Measurements from ENCODE around the gene ALX3. TPM values are rescaled to one million over a fixed set of nuclear protein-coding genes. Genes with fewer than 3 reads are reported as not detected.
"Not testable (repeated sequence)": the region's sequence is repeated elsewhere in the genome, so short reads cannot be mapped to it uniquely, and the experiment has no call there.

Gene ALX3
- polyA plus RNA-seq, 1 donor, result not detected

GRCh38 chr1:110081061-110081460 lies 10.6 kb upstream of the ALX3 start:
- Histone ChIP-seq H3K27ac (ENCODE audit: low read length) (no peak overlapping the region), H3K4me1 (ENCODE audit: control insufficient read depth, insufficient read depth, low read length) (peaks cover 8% of the 10 kb centered on the region), H3K27me3 (ENCODE audit: control insufficient read depth, insufficient read depth, low read length) (peaks cover 68% of the 10 kb centered on the region), H3K9me3 (ENCODE audit: control insufficient read depth, low read depth, low read length) (peaks cover 8% of the 10 kb centered on the region), H3K36me3 (ENCODE audit: control insufficient read depth, insufficient read depth, low read length) (no peaks in the 10 kb centered on the region), H3K4me3 (ENCODE audit: low read length) (no peak overlapping the region)
- no CpG with 5 or more reads among the region's 5 CpGs for WGBS (ENCODE audit: insufficient coverage, low lambda C conversion rate)
- DNase-seq, result no peak

DNA sequence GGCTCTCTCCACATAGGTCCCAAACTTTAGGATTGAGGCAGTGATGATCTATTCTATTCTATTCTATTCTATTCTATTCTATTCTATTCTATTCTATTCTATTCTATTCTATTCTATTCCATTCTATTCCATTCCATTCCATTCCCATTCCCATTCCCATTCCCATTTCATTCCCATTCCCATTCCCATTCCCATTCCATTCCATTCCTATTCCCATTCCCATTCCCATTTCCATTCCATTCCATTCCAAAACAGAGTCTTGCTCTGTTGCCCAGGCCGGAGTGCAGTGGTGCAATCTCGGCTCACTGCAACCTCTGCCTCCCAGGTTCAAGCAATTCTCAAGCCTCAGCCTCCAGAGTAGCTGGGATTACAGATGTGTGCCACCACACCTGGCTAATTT lies 9.5 kb upstream of the ALX3 start:
- no CpG with 5 or more reads among the region's 2 CpGs for WGBS (ENCODE audit: insufficient coverage, low lambda C conversion rate)
- not testable (repeated sequence) for DNase-seq; H3K27ac ChIP-seq (ENCODE audit: low read length); H3K9me3 ChIP-seq (ENCODE audit: control insufficient read depth, low read depth, low read length); H3K4me3 ChIP-seq (ENCODE audit: low read length); H3K4me1 ChIP-seq (ENCODE audit: control insufficient read depth, insufficient read depth, low read length); H3K36me3 ChIP-seq (ENCODE audit: control insufficient read depth, insufficient read depth, low read length)
- peaks cover 65% of the 10 kb centered on the region for H3K27me3 ChIP-seq (ENCODE audit: control insufficient read depth, insufficient read depth, low read length)

DNA sequence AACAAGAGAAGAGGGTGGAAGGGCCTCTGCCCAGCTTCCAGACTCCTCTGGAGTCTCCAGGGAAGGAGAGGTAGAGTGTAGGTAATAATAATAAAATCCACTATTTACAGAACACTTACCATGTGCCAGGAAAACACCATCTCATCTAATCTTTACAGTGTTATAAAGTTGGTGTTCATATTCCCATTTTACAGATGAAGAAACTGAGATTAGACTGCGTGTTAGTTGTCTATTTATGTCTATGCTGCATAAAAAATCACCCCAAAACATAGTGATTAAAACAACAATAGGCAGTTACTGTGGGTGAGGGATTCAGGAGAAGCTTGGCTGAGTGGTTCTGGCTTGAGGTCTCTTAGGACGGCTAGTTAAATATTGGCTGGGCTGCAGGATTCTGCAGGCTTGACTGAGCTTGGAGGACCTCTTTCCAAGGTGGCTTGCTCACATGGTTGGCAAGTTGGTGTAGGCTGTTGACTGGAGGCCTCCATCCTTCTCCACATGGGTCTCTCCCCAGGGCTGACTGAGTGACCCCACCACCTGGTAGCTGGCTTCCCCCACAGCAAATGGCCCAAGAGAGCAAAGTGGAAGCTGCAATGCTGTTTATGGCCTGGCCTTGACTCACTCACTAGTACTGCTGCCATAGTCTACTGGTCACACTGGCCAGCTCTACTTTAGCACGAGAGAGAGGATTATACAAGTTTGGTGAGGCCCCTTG lies 6.5 kb upstream of the ALX3 start:
- H3K4me3 ChIP-seq (ENCODE audit: low read length), result no peak overlapping the region
- H3K9me3 ChIP-seq (ENCODE audit: control insufficient read depth, low read depth, low read length), result no peaks in the 10 kb centered on the region
- WGBS (ENCODE audit: insufficient coverage, low lambda C conversion rate), result 67% methylated on average over 1 of the region's 3 CpGs
- H3K4me1 ChIP-seq (ENCODE audit: control insufficient read depth, insufficient read depth, low read length), result no peaks in the 10 kb centered on the region
- H3K27me3 ChIP-seq (ENCODE audit: control insufficient read depth, insufficient read depth, low read length), result peaks cover 58% of the 10 kb centered on the region
- no peaks in the 10 kb centered on the region for H3K36me3 ChIP-seq (ENCODE audit: control insufficient read depth, insufficient read depth, low read length)
- no peak for DNase-seq
- no peak overlapping the region for H3K27ac ChIP-seq (ENCODE audit: low read length)

- no CpG with 5 or more reads among the region's 4 CpGs for WGBS (ENCODE audit: insufficient coverage, low lambda C conversion rate)
- no peaks in the 10 kb centered on the region for H3K36me3 ChIP-seq (ENCODE audit: control insufficient read depth, insufficient read depth, low read length)
- H3K27me3 ChIP-seq (ENCODE audit: control insufficient read depth, insufficient read depth, low read length), result peaks cover 73% of the 10 kb centered on the region
- DNase-seq, result no peak
- H3K27ac ChIP-seq (ENCODE audit: low read length), result no peak overlapping the region
- peaks cover 9% of the 10 kb centered on the region for H3K9me3 ChIP-seq (ENCODE audit: control insufficient read depth, low read depth, low read length)
- no peaks in the 10 kb centered on the region for H3K4me1 ChIP-seq (ENCODE audit: control insufficient read depth, insufficient read depth, low read length)
- H3K4me3 ChIP-seq (ENCODE audit: low read length), result no peak overlapping the region
Observed at GRCh38 chr1:110074166-110074565, 3.7 kb upstream of the ALX3 start.

GRCh38 chr1:110070282-110070669 lies 196 bp downstream of the ALX3 start:
- no peak for DNase-seq
- WGBS (ENCODE audit: insufficient coverage, low lambda C conversion rate), result no CpG with 5 or more reads among the region's 52 CpGs
- H3K9me3 ChIP-seq (ENCODE audit: control insufficient read depth, low read depth, low read length), result peaks cover 21% of the 10 kb centered on the region
- H3K36me3 ChIP-seq (ENCODE audit: control insufficient read depth, insufficient read depth, low read length), result no peaks in the 10 kb centered on the region
- H3K27ac ChIP-seq (ENCODE audit: low read length), result no peak overlapping the region
- H3K4me1 ChIP-seq (ENCODE audit: control insufficient read depth, insufficient read depth, low read length), result peaks cover 5% of the 10 kb centered on the region
- no peak overlapping the region for H3K4me3 ChIP-seq (ENCODE audit: low read length)
- peaks cover 86% of the 10 kb centered on the region for H3K27me3 ChIP-seq (ENCODE audit: control insufficient read depth, insufficient read depth, low read length)

GRCh38 chr1:110069404-110070281 lies 829 bp downstream of the ALX3 start:
- Histone ChIP-seq H3K27ac (ENCODE audit: low read length) (no peak overlapping the region), H3K4me3 (ENCODE audit: low read length) (no peak overlapping the region), H3K4me1 (ENCODE audit: control insufficient read depth, insufficient read depth, low read length) (peaks cover 5% of the 10 kb centered on the region), H3K9me3 (ENCODE audit: control insufficient read depth, low read depth, low read length) (peaks cover 21% of the 10 kb centered on the region), H3K27me3 (ENCODE audit: control insufficient read depth, insufficient read depth, low read length) (peaks cover 89% of the 10 kb centered on the region), H3K36me3 (ENCODE audit: control insufficient read depth, insufficient read depth, low read length) (no peaks in the 10 kb centered on the region)
- WGBS (ENCODE audit: insufficient coverage, low lambda C conversion rate), result no CpG with 5 or more reads among the region's 64 CpGs
- peak in 1 of 2 donors; percentile 14 for DNase-seq

DNA sequence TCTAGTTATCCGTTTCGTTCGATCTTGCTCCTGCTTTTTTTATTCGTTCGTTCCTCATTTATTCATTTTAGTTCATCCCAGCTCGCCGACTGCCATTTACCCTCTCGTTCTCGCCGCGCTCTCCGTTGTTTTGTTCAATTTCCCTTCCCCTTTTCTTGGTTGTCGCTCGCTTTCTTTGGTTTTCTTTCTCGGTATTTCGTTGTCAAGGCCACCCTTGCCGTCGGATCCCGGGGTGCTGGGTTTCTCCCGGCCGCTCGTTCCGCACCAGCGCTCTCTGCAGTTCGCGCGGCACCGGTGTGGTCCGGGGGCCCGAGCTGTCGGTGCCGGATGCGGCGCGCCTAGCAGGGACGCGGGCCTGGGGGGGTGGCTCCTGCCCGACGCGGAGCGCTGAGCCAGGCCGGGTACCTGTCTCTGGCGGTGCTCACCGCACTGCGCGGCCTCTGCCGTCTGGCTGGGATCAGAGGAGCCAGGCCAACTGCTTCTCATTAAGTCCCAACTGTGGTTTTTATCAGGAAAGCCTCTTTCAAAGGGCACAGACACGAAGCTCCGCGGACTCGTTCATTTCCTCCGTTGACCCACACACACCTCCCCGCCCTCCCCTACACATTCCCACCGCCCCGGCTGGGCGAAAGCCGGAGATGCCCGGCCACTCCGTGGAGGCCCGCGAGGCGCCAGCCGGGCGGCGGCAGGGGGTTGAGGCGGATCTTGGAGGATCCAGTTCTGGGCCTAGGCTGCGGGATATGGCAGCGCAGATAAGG lies 1.6 kb downstream of the ALX3 start:
- Histone ChIP-seq H3K27ac (ENCODE audit: low read length) (no peak overlapping the region), H3K9me3 (ENCODE audit: control insufficient read depth, low read depth, low read length) (peaks cover 21% of the 10 kb centered on the region), H3K27me3 (ENCODE audit: control insufficient read depth, insufficient read depth, low read length) (peaks cover 89% of the 10 kb centered on the region), H3K4me1 (ENCODE audit: control insufficient read depth, insufficient read depth, low read length) (peaks cover 5% of the 10 kb centered on the region), H3K36me3 (ENCODE audit: control insufficient read depth, insufficient read depth, low read length) (no peaks in the 10 kb centered on the region), H3K4me3 (ENCODE audit: low read length) (no peak overlapping the region)
- peak in 1 of 2 donors; percentile 61 for DNase-seq
- 4% methylated on average over 6 of the region's 68 CpGs for WGBS (ENCODE audit: insufficient coverage, low lambda C conversion rate)

DNA sequence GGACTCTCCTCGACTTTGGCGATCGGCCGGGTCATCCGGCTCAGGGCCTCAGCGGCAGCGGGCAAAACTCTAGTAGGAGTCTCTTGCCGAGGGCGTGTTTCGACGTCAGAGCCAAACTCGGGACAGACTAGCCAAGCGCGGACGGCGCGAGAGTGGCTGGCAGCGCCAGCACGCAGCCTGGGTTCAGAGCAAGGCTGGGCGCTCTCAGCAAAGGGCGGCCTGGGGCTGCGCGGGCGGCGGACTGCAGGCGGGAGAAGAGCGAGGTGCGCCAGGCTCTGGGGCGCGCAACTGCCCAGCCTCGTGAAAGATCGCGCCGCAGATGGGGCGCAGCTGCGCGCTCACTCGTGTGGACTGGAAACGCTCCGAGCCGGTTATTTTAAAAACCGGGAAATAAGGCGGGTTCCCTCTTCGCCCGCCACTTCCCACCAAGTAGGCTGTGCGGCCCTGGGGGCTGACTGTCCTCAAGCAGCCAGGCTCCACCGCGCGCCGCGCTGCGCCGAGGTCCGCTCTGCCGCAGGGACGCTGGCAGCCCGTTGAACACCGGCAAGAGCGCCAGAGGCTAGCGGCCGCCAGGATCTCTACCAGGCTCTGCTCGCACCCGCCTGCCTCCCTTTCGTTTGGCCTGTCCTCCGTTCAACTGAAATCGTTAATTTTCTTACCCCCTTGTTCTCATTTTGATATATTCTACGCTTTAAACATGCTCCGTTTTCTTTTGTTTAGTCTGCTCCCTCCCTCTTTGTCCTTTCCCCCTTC lies 2.4 kb downstream of the ALX3 start:
- Histone ChIP-seq H3K27ac (ENCODE audit: low read length) (no peak overlapping the region), H3K27me3 (ENCODE audit: control insufficient read depth, insufficient read depth, low read length) (peaks cover 81% of the 10 kb centered on the region), H3K4me3 (ENCODE audit: low read length) (no peak overlapping the region), H3K9me3 (ENCODE audit: control insufficient read depth, low read depth, low read length) (peaks cover 21% of the 10 kb centered on the region), H3K36me3 (ENCODE audit: control insufficient read depth, insufficient read depth, low read length) (no peaks in the 10 kb centered on the region), H3K4me1 (ENCODE audit: control insufficient read depth, insufficient read depth, low read length) (peaks cover 5% of the 10 kb centered on the region)
- WGBS (ENCODE audit: insufficient coverage, low lambda C conversion rate), result 0% methylated on average over 7 of the region's 68 CpGs
- DNase-seq, result peak in 1 of 2 donors; percentile 25

GRCh38 chr1:110067479-110067892 lies 3.0 kb downstream of the ALX3 start:
- DNase-seq, result no peak
- Histone ChIP-seq H3K4me1 (ENCODE audit: control insufficient read depth, insufficient read depth, low read length) (peaks cover 5% of the 10 kb centered on the region), H3K36me3 (ENCODE audit: control insufficient read depth, insufficient read depth, low read length) (no peaks in the 10 kb centered on the region), H3K9me3 (ENCODE audit: control insufficient read depth, low read depth, low read length) (peaks cover 21% of the 10 kb centered on the region), H3K4me3 (ENCODE audit: low read length) (no peak overlapping the region), H3K27me3 (ENCODE audit: control insufficient read depth, insufficient read depth, low read length) (peaks cover 76% of the 10 kb centered on the region), H3K27ac (ENCODE audit: low read length) (no peak overlapping the region)
- no CpG with 5 or more reads among the region's 23 CpGs for WGBS (ENCODE audit: insufficient coverage, low lambda C conversion rate)

DNA sequence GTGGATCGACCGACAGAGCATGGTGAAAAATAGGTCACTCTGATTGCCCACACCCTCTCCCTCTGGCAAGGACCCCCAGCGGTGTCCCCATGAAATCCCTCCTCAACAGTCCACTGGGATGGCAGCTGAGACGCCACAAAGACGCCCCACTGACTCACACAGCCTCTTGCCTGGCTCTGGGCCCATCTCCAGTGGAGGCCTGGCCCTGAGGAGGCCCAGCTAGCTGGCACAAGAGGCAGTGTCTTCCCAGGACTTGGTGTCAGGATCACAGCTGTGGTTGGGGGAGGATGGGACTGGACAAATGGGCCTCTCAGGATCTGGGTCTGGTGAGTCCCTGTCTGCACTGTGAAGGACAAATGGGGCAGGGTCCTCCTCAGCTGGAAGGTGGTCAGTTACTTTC lies 4.6 kb downstream of the ALX3 start:
- Histone ChIP-seq H3K27ac (ENCODE audit: low read length) (no peak overlapping the region), H3K36me3 (ENCODE audit: control insufficient read depth, insufficient read depth, low read length) (peaks cover 7% of the 10 kb centered on the region), H3K9me3 (ENCODE audit: control insufficient read depth, low read depth, low read length) (peaks cover 21% of the 10 kb centered on the region), H3K4me3 (ENCODE audit: low read length) (no peak overlapping the region), H3K27me3 (ENCODE audit: control insufficient read depth, insufficient read depth, low read length) (peaks cover 59% of the 10 kb centered on the region), H3K4me1 (ENCODE audit: control insufficient read depth, insufficient read depth, low read length) (peaks cover 5% of the 10 kb centered on the region)
- no CpG with 5 or more reads among the region's 5 CpGs for WGBS (ENCODE audit: insufficient coverage, low lambda C conversion rate)
- no peak for DNase-seq
